Measurements from ENCODE around the gene UPK3B.
"Not testable (repeated sequence)": the region's sequence is repeated elsewhere in the genome, so short reads cannot be mapped to it uniquely, and the experiment has no call there.

The UPK3B gene

DNA sequence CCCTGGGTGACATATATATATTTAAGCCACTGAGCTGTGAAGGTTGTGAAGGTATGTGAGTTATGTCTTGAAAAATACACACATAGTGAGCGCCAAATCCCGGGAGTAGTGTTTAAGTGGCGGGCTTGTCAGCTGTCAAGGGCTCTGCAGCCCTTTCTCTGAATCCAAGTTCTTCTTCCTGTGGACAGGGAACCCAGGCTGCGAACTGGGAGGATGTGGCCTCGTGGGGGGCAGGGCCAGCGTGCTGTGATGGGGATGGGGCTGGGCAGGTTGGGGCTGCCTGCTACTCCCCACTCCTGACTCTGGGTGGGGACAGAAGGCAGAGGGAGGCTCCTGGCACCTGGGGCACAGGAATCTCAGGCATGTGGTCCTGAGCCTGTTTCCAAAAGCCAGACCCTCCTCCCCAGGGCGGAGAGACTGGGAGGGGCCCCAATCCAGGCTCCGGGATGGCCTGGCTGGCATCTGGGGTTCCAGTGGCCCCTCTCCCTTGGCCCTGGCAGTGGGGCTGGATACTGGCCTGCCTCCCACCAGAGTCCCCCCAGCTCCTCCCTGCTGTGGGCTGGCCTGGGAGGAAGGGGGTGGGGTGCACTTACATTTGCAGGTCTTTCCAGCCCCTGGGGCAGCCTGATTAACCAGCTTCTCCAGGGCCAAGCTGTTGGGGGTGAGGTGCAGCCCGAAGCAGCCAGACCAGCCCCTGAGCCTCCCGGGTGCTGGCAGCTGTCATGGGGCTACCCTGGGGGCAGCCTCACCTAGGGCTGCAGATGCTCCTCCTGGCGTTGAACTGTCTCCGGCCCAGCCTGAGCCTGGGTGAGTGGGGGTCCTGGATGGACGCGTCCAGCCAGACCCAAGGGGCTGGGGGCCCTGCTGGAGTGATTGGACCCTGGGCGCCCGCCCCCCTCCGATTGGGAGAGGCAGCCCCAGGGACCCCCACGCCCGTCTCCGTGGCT lies at the start of gene UPK3B:
Gene UPK3B, plus strand, starts transcription at position 622 of the 947 bp plus-strand sequence. Its CDS starts 101 bp downstream, at position 723.
- no peak for DNase-seq

DNA sequence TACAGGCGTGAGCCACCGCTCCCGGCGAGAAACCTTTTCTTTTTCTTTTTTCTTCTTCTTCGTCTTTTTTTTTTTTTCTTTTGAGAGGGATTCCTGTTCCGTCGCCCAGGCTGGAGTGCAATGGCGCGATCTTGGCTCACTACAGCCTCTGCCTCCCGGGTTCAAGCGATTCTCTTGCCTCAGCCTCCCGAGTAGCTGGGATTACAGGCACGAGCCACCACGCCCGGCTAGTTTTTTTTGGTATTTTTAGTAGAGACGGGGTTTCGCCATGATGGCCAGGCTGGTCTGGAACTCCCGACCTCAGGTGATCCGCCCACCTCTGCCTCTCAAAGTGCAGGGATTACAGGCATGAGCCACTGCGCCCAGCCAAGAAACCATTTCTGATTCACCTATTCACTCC lies 49.6 kb upstream of the UPK3B start:
- not testable (repeated sequence) for DNase-seq

GRCh38 chr7:76461464-76462101 lies 48.8 kb upstream of the UPK3B start, which contains the start of gene DTX2:
DTX2 (plus strand) TSS chr7:76461709; CDS start chr7:76480510, 18,801 bp downstream.
- not testable (repeated sequence) for DNase-seq

- DNase-seq = not testable (repeated sequence)
Observed at GRCh38 chr7:76462271-76462882, 48.0 kb upstream of the UPK3B start.

DNA sequence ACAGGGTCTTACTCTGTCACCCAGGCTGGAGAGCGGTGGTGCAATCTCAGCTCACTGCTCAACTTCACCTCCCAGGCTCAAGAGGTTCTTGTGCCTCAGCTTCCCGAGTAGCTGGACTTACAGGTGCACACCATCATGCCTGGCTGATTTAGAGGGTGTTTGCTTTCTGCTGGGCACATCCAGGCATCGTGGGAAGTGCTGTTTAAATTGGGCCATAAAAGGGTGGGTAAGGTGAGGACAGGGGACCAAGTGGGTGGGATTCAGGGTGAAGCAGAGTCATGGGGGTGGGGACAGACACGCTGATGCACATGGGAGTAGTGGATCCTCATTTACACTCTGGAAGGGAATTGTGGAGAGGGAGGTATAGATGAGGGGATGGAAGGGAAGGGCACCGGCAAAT lies 45.4 kb upstream of the UPK3B start:
- DNase-seq = not testable (repeated sequence)

GRCh38 chr7:76465950-76466349 lies 44.4 kb upstream of the UPK3B start:
- not testable (repeated sequence) for DNase-seq

- not testable (repeated sequence) for DNase-seq
Observed at GRCh38 chr7:76467743-76468404, 42.5 kb upstream of the UPK3B start.

- not testable (repeated sequence) for DNase-seq
Observed at GRCh38 chr7:76471556-76472221, 38.7 kb upstream of the UPK3B start.

DNA sequence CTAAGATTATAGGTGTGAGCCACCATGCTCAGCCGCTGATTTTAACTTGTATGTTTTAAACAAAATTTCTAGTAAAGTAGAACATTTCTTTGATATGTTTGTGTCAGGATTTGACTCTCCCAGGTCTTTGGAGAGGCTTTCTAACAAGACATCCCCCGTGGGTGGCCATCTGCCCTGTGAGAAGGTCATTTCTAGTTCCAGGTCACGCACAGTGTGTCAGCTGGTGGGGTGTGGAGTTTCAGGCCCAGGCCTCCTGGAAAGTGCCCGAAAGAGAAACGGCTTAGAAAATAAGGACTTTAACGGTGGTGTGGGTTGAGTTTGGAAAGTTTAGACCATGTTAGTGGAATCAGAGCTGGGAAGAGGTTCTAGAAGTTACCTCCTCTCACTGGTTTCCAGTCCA lies 37.3 kb upstream of the UPK3B start:
- not testable (repeated sequence) for DNase-seq

DNA sequence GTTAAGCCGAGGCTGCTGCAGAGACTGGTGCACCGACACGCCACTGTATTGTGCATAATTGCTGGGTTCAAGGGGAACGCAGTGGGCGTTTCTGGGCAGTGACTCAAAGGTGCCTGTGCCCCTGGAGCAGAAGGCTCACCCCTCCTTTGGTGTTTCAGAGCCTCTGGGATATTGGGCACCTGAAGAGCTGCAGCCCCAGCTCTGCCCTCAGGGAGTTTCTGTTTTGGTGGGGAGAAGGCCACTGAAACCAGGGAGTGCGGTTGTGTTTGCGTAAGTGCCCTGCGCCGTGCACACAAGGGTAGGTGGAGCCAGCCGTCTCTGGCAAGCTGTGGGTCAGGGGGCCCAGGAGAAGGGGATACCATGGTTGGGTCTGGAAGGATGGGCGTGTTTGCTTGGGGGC lies 34.1 kb upstream of the UPK3B start:
- DNase-seq = not testable (repeated sequence)

- DNase-seq = not testable (repeated sequence)
Observed at GRCh38 chr7:76476742-76477474, 33.4 kb upstream of the UPK3B start.

DNA sequence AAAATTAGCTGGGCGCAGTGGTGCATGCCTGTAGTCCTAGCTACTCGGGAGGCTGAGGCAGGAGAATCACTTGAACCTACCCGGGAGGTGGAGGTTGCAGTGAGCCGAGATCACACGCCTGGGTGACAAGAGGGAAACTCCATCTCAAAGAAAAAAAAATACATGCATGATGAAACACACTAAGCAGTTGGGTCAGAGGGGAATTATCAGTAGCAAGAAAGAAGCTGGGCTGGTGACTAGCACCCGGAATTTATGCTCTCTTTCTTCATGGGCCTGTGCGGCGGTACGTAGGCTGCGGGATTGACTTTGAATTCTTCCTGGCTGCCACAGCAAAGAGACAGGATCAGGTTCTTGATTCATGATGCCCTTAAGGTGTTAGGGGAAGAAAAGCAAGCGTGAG lies 30.7 kb upstream of the UPK3B start:
- not testable (repeated sequence) for DNase-seq

DNA sequence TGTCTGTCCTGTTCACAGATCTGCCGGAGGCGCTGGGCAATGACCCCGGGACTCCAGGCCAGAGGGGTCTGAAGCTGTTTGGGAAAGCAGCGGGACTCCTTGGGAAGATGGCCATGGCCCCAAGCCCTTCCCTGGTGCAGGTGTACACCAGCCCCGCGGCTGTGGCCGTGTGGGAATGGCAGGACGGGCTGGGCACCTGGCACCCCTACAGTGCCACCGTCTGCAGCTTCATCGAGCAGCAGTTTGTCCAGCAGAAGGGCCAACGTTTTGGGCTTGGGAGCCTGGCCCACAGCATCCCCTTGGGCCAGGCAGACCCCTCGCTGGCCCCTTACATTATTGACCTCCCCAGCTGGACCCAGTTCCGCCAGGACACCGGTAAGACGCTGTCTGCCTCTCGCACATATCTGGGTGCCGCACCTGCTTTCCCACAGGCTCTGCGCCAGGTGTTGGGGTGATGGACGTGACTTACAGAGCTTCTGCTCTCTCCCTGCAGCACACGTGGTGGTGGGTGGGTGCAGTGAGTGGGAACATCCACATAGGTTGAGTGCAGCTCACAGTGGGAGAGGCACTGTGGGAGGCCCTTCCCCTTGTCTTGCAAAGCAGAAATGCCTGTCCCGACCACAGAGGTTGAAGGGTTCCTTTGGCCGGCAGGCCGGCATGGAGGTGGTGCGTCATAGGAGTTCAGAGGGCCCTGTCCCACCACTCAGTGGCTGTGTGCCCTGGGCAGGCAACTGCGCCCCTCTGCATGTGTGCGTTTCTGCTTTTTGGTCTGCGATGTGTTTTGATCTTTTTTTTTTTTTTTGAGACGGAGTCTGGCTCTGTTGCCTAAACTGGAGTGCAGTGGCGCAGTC lies 29.7 kb upstream of the UPK3B start:
- not testable (repeated sequence) for DNase-seq

GRCh38 chr7:76482660-76483059 lies 27.7 kb upstream of the UPK3B start:
- DNase-seq = not testable (repeated sequence)

GRCh38 chr7:76483081-76483480 lies 27.3 kb upstream of the UPK3B start:
- DNase-seq = not testable (repeated sequence)

- not testable (repeated sequence) for DNase-seq
Observed at GRCh38 chr7:76484456-76484855, 25.9 kb upstream of the UPK3B start.

DNA sequence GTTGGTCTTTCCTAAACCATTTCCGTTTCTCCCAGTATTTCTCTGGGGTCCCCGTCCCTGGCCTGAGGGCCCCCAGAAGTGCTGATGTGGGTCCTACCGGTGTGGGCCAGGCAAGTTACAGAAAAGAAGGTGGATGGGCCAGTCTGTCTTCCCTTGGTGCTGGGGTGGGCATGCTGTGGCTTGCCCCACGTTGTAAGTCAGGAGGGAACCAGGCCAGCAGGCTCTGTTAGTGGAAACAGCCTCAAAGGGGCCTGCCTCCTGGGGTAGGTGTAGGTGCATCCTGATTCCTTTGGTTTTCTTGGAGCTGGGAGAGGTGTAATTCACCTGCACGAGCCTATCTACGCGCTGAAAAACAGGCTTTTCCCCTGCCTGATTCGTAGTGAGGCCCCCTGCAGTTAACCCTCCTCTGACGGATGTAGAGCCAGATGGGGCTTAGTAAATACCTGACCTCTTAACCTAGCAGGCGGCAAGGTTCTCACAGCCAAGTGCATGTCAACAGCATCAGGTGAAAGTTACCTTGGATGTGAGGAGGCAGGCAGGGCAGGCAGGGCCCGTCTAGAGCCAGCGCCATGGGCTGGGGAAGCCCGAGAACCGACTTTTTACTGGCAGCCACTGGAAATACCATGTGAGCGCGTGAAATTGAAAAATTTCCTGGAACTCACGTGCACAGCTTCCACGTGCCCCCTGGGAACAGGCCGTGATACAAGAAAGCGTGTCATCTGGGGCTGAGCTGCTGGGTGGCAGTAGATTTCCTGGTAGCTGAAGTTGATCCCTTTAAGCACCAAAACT lies 24.3 kb upstream of the UPK3B start:
- not testable (repeated sequence) for DNase-seq

DNA sequence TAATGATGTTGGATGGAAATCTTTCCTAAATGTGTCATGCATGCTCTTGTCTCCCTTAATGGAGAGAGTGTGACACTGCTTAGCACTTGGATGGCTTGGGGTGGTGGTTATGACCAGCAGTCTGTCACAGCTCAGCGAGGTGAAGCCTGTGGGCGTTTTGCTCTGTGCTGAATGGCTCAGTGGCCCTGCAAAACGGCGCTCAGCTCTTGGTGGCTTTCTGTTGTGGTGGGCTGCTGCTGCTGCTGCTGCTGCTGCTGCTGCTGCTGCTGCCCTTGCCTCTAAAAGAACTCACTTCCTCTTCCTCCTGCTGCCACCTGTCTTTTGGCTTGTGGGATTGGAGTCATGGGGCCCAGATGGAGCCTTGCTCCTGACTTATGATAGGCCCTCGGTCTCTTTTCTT lies 23.7 kb upstream of the UPK3B start:
- not testable (repeated sequence) for DNase-seq

DNA sequence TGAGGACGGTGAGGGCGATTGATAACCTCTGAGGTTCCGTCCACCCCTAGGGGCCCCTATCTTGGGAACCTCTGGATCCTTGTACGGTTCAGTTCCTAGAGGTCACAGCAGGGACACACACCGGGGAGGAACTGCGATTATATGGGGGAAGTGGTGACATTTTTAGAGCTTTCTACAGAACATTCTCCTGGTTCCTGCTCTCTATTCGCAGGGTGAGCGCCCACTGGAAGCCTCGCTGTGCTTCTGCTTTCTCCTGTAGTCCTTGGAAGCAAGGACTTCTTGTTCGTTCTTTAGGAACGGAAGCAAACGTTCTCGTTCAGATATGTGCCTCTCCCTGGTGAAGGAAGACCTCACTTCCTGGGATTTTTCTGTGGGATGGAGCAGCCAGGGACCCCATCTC lies 22.4 kb upstream of the UPK3B start:
- DNase-seq = not testable (repeated sequence)

GRCh38 chr7:76492139-76492538 lies 18.2 kb upstream of the UPK3B start:
- DNase-seq = not testable (repeated sequence)

All from NCI-H1436 (cell line).